Mesendoderm (in vitro differentiated cells): ENCODE results near the gene DLL1.

Experiments
- DNase-seq: peaks from one replicate; pipeline ENCODE4 v3.0.0; 2013
- H2AK5ac ChIP-seq: 2 replicates; pipeline ENCODE4 v1.6.1; 2013; ENCODE audit warnings: low read length, inconsistent platforms
- H2BK120ac ChIP-seq: 2 replicates; pipeline ENCODE4 v1.6.1; 2013; ENCODE audit warnings: low read depth, mild to moderate bottlenecking, low read length, moderate library complexity, mixed read lengths
- H2BK15ac ChIP-seq: replicated peaks from 2 replicates; pipeline ENCODE4 v1.6.1; 2013; ENCODE audit warnings: low read depth, mild to moderate bottlenecking, moderate library complexity
- H2BK5ac ChIP-seq: 2 replicates; pipeline ENCODE4 v1.6.1; 2013; ENCODE audit warnings: low read length, inconsistent platforms
- H3K18ac ChIP-seq: 2 replicates; pipeline ENCODE4 v1.6.1; 2013; ENCODE audit warnings: mild to moderate bottlenecking, low read length, mixed read lengths
- H3K23ac ChIP-seq: one replicate; pipeline ENCODE4 v1.6.1; 2013; ENCODE audit warnings: low read length
- H3K27ac ChIP-seq: 2 replicates; pipeline ENCODE4 v1.5.1; 2013; ENCODE audit warnings: low read depth, mild to moderate bottlenecking, inconsistent platforms, low read length, moderate library complexity
- H3K27me3 ChIP-seq: 2 replicates; pipeline ENCODE4 v1.6.1; 2013; ENCODE audit warnings: low read length, control low read depth, mild to moderate bottlenecking, inconsistent platforms; ENCODE audit not compliant: insufficient read depth, poor library complexity
- H3K36me3 ChIP-seq: 2 replicates; pipeline ENCODE4 v1.6.1; 2013; ENCODE audit warnings: low read length, inconsistent platforms; ENCODE audit not compliant: control insufficient read depth, insufficient read depth
- H3K4ac ChIP-seq: one replicate; pipeline ENCODE4 v1.6.1; 2013; ENCODE audit warnings: low read depth, mild to moderate bottlenecking, low read length, moderate library complexity
- H3K4me1 ChIP-seq: 2 replicates; pipeline ENCODE4 v1.6.1; 2013; ENCODE audit warnings: low read depth, low read length, inconsistent platforms; ENCODE audit not compliant: control insufficient read depth
- H3K4me2 ChIP-seq: 2 replicates; pipeline ENCODE4 v1.6.1; 2013; ENCODE audit warnings: low read length
- H3K4me3 ChIP-seq: 2 replicates; pipeline ENCODE4 v1.5.1; 2013; ENCODE audit warnings: mild to moderate bottlenecking, low read length
- H3K56ac ChIP-seq: one replicate; pipeline ENCODE4 v1.6.1; 2013; ENCODE audit warnings: low read length
- H3K79me1 ChIP-seq: 2 replicates; pipeline ENCODE4 v1.6.1; 2013; ENCODE audit warnings: low read length, inconsistent platforms
- H3K79me2 ChIP-seq: 2 replicates; pipeline ENCODE4 v1.6.1; 2013; ENCODE audit warnings: mild to moderate bottlenecking, low read length; ENCODE audit not compliant: control insufficient read depth, insufficient read depth
- H3K9ac ChIP-seq: 2 replicates; pipeline ENCODE4 v1.6.1; 2013; ENCODE audit warnings: low read length, inconsistent platforms
- H4K5ac ChIP-seq: one replicate; pipeline ENCODE4 v1.6.1; 2013; ENCODE audit warnings: low read length
- H4K8ac ChIP-seq: one replicate; pipeline ENCODE4 v1.6.1; 2013; ENCODE audit warnings: low read depth, mild to moderate bottlenecking, control low read depth, low read length, moderate library complexity
- WGBS: extraction: QIAGEN DNeasy Blood & Tissue Kit; methylation state at CpG from one replicate; pipeline ENCODE4 v1.1.7; 2013; ENCODE audit warnings: low lambda C conversion rate, missing lambda C conversion rate; ENCODE audit not compliant: insufficient coverage; ENCODE audit errors: extremely low coverage; 5-methylcytosine and 5-hydroxymethylcytosine counted together

Gene DLL1

DNA sequence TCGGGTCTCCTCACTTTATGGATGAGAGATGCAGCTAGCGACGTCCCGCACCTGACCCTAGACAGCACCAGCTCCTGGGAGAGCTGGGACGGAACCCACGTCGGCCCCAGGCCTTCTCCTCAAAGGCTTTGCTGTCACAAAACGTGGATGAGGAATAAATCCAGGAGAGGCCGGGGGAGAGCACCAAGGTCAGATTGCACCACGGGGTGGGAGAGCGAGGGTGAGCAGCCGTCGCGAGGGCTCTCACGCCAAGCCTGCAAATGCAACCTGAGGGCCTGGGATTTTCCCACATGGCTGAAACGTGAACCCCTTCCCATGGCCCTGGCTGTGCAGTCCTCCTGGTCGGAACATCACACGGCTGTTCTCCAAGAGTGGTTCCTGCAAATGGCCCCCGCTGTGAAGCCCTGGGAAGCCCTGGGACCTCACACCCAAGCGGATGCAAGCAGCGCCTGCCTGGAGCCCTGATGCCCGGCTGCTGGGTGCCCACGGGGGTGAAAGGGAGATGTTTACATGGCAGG lies 45.3 kb downstream of the DLL1 start:
- Histone ChIP-seq H2BK120ac (no peak overlapping the region), H3K4me2 (no peak overlapping the region), H3K18ac (no peak overlapping the region), H3K56ac (no peak overlapping the region), H3K27me3 (no peaks in the 10 kb centered on the region), H4K5ac (no peak overlapping the region), H3K79me1 (no peaks in the 10 kb centered on the region), H3K4me1 (no peaks in the 10 kb centered on the region), H3K4ac (no peak overlapping the region), H3K4me3 (no peak overlapping the region), H2BK15ac (no peak overlapping the region), H3K23ac (no peak overlapping the region), H2BK5ac (no peak overlapping the region), H2AK5ac (no peak overlapping the region), H3K79me2 (no peaks in the 10 kb centered on the region), H3K36me3 (no peaks in the 10 kb centered on the region), H3K27ac (no peak overlapping the region), H3K9ac (no peak overlapping the region), H4K8ac (no peak overlapping the region)
- DNase-seq = no peak
- WGBS = no CpG with 5 or more reads among the region's 23 CpGs

DNA sequence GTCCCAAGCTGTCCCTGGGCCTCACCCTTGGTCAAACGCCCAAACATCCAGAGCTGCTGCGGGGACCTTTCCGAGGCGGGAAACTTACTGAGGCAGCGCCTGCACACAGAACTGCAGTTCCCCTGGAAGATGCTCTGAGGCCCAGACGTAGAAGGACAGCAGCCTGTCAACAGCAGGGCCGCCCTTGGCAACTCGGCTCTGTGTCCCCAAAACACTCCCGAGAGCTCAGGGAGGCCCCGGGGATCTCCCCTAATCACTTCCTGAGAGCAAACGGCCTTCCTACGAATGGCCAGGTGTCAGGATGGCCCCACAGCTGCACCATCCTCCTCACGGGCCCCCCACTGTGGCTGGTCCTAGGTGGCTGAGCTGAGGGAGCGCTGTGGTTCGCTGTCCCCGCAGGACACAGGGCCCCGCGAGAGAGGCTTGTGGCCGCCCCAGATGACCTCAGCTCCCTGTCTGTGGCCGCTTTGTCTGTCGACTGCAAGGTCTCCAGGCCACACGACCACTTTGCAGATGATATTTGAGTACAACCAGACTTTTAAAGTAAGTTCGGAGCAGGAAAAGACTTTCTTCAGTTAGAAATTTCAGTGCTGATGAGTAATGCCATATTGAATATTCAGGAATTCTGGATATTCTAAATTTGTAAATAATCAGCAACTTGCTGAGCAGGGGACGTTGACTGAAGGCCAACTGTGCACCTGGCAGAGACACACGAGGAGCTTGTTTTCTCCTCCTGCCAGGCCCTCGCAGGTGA lies 46.0 kb downstream of the DLL1 start:
- H2BK120ac ChIP-seq = no peak overlapping the region
- H3K79me1 ChIP-seq = no peaks in the 10 kb centered on the region
- H4K8ac ChIP-seq = no peak overlapping the region
- H3K18ac ChIP-seq = no peak overlapping the region
- H3K56ac ChIP-seq = no peak overlapping the region
- no CpG with 5 or more reads among the region's 26 CpGs for WGBS
- no peak overlapping the region for H3K4me2 ChIP-seq
- H3K23ac ChIP-seq = no peak overlapping the region
- H3K36me3 ChIP-seq = no peaks in the 10 kb centered on the region
- no peak overlapping the region for H4K5ac ChIP-seq
- H3K4me1 ChIP-seq = no peaks in the 10 kb centered on the region
- H2AK5ac ChIP-seq = no peak overlapping the region
- H3K27me3 ChIP-seq = no peaks in the 10 kb centered on the region
- H3K27ac ChIP-seq = no peak overlapping the region
- H3K9ac ChIP-seq = no peak overlapping the region
- no peak overlapping the region for H2BK5ac ChIP-seq
- no peak for DNase-seq
- no peak overlapping the region for H3K4ac ChIP-seq
- H3K79me2 ChIP-seq = no peaks in the 10 kb centered on the region
- H3K4me3 ChIP-seq = no peak overlapping the region
- no peak overlapping the region for H2BK15ac ChIP-seq

DNA sequence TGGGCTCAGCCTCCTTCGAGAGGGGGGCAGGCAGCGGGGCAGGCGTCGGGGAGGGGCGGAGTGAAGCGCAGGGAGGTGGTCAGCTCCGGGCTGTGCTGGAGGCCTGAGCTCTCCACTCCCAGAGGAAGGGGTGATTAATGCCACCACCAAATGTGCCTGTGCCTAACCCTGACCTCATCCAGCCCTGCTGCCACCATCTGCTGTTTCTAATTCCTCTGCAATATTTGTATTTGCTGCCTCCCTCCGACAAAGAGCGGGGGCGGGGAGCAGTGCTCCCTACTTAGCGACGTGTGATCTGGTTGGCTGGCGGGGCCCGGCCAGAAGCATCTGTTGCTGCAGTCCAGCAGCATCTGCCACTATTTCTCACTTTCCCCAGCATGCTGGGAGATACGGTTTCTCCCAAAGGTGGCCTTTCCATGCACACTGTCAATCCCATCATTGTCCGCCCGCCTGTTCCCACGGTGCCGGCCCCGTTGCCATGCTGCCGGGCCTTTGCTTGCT lies 47.0 kb downstream of the DLL1 start:
- no peak overlapping the region for H4K5ac ChIP-seq
- WGBS = no CpG with 5 or more reads among the region's 21 CpGs
- no peak overlapping the region for H2AK5ac ChIP-seq
- no peak overlapping the region for H3K18ac ChIP-seq
- no peaks in the 10 kb centered on the region for H3K36me3 ChIP-seq
- H4K8ac ChIP-seq = no peak overlapping the region
- H3K79me1 ChIP-seq = no peaks in the 10 kb centered on the region
- no peak overlapping the region for H2BK5ac ChIP-seq
- H3K79me2 ChIP-seq = no peaks in the 10 kb centered on the region
- no peak overlapping the region for H3K9ac ChIP-seq
- H3K56ac ChIP-seq = no peak overlapping the region
- no peaks in the 10 kb centered on the region for H3K4me1 ChIP-seq
- no peak overlapping the region for H2BK120ac ChIP-seq
- no peak for DNase-seq
- H3K4ac ChIP-seq = no peak overlapping the region
- H3K4me3 ChIP-seq = no peak overlapping the region
- H3K4me2 ChIP-seq = no peak overlapping the region
- no peak overlapping the region for H2BK15ac ChIP-seq
- H3K27ac ChIP-seq = no peak overlapping the region
- H3K23ac ChIP-seq = no peak overlapping the region
- H3K27me3 ChIP-seq = no peaks in the 10 kb centered on the region

DNA sequence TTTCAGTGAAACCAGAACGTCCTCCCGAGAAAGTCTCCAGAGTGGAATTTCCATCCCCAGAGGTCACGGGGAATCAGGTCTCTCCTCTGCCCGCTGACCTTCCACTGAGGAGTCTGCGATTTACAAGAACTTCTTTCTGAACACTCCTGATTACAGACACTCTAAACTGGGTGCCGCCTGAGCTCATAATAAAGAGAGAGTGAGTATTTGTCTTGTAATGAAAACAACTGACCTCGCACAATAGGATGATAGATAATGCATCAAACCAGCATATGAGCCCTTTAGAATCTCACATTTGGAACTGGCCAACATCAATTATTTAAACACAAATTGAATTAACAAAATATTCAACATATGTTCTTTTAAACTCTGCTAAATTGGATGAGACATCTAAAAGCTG lies 47.5 kb downstream of the DLL1 start:
- H3K27ac ChIP-seq = no peak overlapping the region

DNA sequence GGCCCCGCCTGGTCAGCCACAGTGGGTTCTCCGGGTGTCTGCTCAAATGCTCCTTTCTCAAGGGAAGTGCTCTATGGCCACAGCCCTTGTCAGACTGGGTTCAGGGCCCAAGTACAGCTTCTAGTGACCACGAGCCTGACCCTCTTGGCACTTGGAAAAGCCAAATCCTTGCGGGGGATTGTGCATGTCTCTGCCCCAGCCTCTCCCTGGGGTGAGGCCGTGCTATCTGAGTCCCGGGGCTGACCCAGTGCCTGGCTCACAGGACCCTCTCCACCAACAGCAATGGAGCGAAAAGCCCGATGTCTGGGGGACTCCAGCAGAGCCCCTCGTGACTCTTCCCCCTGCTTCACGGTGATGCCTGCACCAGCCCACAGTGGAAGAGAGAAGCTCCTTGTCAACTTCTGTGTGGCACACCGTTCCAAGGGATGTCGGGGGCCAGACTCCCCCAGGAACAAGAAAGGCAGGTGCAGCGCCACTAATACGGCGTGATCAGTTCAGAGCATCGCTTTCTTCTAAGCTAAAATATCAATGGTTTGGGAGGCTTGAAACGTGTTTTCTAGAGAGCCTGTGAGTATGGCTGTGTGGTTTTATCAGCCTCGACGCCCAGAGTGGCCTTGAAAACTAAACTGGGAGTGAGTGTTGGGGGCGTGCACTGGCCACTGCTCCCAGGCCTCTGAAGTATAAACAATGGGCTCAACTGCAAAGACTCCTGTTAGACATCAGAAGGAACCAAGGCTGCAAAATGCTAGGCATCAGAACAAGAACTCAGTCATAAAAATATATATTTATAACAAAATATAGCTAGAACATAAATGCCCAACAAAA lies 51.9 kb downstream of the DLL1 start:
- H2AK5ac ChIP-seq = no peak overlapping the region
- H3K4me2 ChIP-seq = no peak overlapping the region
- no peak overlapping the region for H2BK5ac ChIP-seq
- no peak overlapping the region for H3K27ac ChIP-seq
- H4K5ac ChIP-seq = no peak overlapping the region
- H3K27me3 ChIP-seq = no peaks in the 10 kb centered on the region
- no peak overlapping the region for H2BK15ac ChIP-seq
- no peak overlapping the region for H3K56ac ChIP-seq
- no peaks in the 10 kb centered on the region for H3K79me2 ChIP-seq
- H3K23ac ChIP-seq = no peak overlapping the region
- no peak overlapping the region for H3K4ac ChIP-seq
- H3K4me1 ChIP-seq = no peaks in the 10 kb centered on the region
- no peak overlapping the region for H3K4me3 ChIP-seq
- no CpG with 5 or more reads among the region's 20 CpGs for WGBS
- H3K79me1 ChIP-seq = no peaks in the 10 kb centered on the region
- H2BK120ac ChIP-seq = no peak overlapping the region
- no peaks in the 10 kb centered on the region for H3K36me3 ChIP-seq
- H4K8ac ChIP-seq = no peak overlapping the region
- no peak for DNase-seq
- H3K9ac ChIP-seq = no peak overlapping the region
- no peak overlapping the region for H3K18ac ChIP-seq

More for the DNA sequence above, 47.5 kb downstream of the DLL1 start:
- H3K79me1 ChIP-seq = no peaks in the 10 kb centered on the region
- no peak overlapping the region for H3K4me2 ChIP-seq
- H3K4me1 ChIP-seq = no peaks in the 10 kb centered on the region
- no peaks in the 10 kb centered on the region for H3K79me2 ChIP-seq
- H3K4me3 ChIP-seq = no peak overlapping the region
- H3K27me3 ChIP-seq = no peaks in the 10 kb centered on the region
- H4K8ac ChIP-seq = no peak overlapping the region
- H3K36me3 ChIP-seq = no peaks in the 10 kb centered on the region
- H2BK120ac ChIP-seq = no peak overlapping the region
- no CpG with 5 or more reads among the region's 7 CpGs for WGBS
- H3K9ac ChIP-seq = no peak overlapping the region
- H2BK15ac ChIP-seq = no peak overlapping the region
- no peak overlapping the region for H3K23ac ChIP-seq
- DNase-seq = no peak
- H2BK5ac ChIP-seq = no peak overlapping the region
- no peak overlapping the region for H2AK5ac ChIP-seq
- H4K5ac ChIP-seq = no peak overlapping the region
- H3K56ac ChIP-seq = no peak overlapping the region
- no peak overlapping the region for H3K18ac ChIP-seq
- H3K4ac ChIP-seq = no peak overlapping the region
